ENCODE results near the gene PALD1.
A peak's percentile ranks its signal among the peaks of the same experiment; 100 is the strongest.

PALD1 gene

DNA sequence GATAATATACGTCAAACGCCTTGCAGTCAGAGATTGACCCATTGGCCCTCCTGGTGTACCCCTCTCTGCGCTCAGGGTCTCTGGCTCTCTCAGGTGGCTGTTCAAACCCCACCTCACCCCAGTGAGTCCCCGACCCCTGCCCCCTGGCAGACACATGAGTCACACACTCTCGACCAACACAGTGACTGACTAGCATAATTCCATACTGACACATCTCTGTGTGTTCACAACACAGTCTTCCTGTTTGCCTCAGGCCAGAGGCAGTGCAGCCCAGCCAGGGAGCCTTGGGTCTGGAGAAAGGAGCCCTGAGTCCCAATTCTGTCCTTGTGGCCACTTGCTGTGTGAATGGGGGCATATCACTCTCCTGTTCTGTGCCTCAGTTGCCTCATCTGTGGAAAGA, 40.1 kb downstream of the PALD1 start:
- Histone ChIP-seq H2AFZ (ENCODE audit: insufficient read depth, low read length, poor library complexity) (no peak overlapping the region), H2BK120ac (ENCODE audit: insufficient read depth, low read length, poor library complexity) (no peak overlapping the region), H3K4me2 (ENCODE audit: low read length) (peak overlapping the region; percentile 2)

DNA sequence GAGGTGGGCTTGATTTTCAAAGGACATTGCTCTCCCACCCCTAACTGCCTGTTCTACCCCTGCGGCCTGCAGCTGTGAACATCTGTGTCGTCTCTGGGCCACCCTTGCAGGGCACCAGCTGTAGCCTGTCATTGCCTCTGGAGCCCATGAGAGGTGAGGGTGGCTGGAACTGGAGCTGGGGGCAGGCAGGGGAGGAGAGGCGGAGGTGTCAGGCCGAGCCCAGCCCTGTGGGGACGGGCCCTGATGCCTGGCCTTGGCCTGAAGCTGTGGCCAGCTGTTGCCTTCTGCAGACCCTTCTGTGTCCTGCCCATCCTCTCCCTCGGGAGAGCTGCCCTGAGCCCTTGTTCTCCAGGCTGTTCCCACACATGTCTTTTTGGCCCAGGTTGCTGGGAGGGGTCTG, 44.5 kb downstream of the PALD1 start:
- no peaks in the 10 kb centered on the region for H3K79me1 ChIP-seq (ENCODE audit: low read length)
- H2AFZ ChIP-seq (ENCODE audit: insufficient read depth, low read length, poor library complexity) = no peak overlapping the region
- H3K9ac ChIP-seq (ENCODE audit: low read length) = no peak overlapping the region
- no peak overlapping the region for H3K14ac ChIP-seq (ENCODE audit: low read length)
- H3K4me2 ChIP-seq (ENCODE audit: low read length) = no peak overlapping the region
- DNase-seq = no peak
- H4K91ac ChIP-seq (ENCODE audit: low read depth, low read length) = no peak overlapping the region
- no peak overlapping the region for H2BK120ac ChIP-seq (ENCODE audit: insufficient read depth, low read length, poor library complexity)
- H3K4me3 ChIP-seq (ENCODE audit: low read depth, low read length) = no peak overlapping the region
- H3K27me3 ChIP-seq (ENCODE audit: insufficient read depth, low read length) = no peaks in the 10 kb centered on the region
- no CpG with 5 or more reads among the region's 6 CpGs for WGBS (ENCODE audit: extremely low coverage, insufficient coverage, insufficient read length)
- peaks cover 3 to 5% of the 10 kb centered on the region in 2 experiments for H3K4me1 ChIP-seq (ENCODE audit: control insufficient read depth in 1 of 2, insufficient read depth in 2 of 2, low read length in 2 of 2)
- no peak overlapping the region for H4K8ac ChIP-seq (ENCODE audit: low read depth, low read length)
- no peak overlapping the region for H3K23ac ChIP-seq (ENCODE audit: low read length)
- no peak overlapping the region for H3K18ac ChIP-seq (ENCODE audit: low read length)
- H3K9me3 ChIP-seq (ENCODE audit: insufficient read depth, low read depth, low read length) = peaks cover 3% of the 10 kb centered on the region
- H4K12ac ChIP-seq (ENCODE audit: low read depth, low read length) = no peak overlapping the region
- H2BK12ac ChIP-seq (ENCODE audit: low read length) = no peak overlapping the region
- no peak overlapping the region for H2BK5ac ChIP-seq (ENCODE audit: low read depth, low read length, poor library complexity)
- no peak overlapping the region for H3K4ac ChIP-seq (ENCODE audit: low read depth, low read length)
- H3K27ac ChIP-seq (ENCODE audit: low read depth, low read length) = no peak overlapping the region
- no peak overlapping the region for H2AK5ac ChIP-seq (ENCODE audit: low read length)
- H3K79me2 ChIP-seq (ENCODE audit: control insufficient read depth, insufficient read depth, low read length, poor library complexity) = no peaks in the 10 kb centered on the region
- H3K36me3 ChIP-seq (ENCODE audit: control insufficient read depth in 1 of 2, insufficient read depth in 2 of 2, low read length in 2 of 2) = no peaks in the 10 kb centered on the region

More for the DNA sequence above, 40.1 kb downstream of the PALD1 start:
- H3K27ac ChIP-seq (ENCODE audit: low read depth, low read length) = no peak overlapping the region
- no peak overlapping the region for H3K4me3 ChIP-seq (ENCODE audit: low read depth, low read length)
- no peaks in the 10 kb centered on the region for H3K79me2 ChIP-seq (ENCODE audit: control insufficient read depth, insufficient read depth, low read length, poor library complexity)
- peaks cover 3 to 5% of the 10 kb centered on the region in 2 experiments for H3K4me1 ChIP-seq (ENCODE audit: control insufficient read depth in 1 of 2, insufficient read depth in 2 of 2, low read length in 2 of 2)
- no peak overlapping the region for H4K8ac ChIP-seq (ENCODE audit: low read depth, low read length)
- H4K91ac ChIP-seq (ENCODE audit: low read depth, low read length) = no peak overlapping the region
- no peaks in the 10 kb centered on the region for H3K9me3 ChIP-seq (ENCODE audit: insufficient read depth, low read depth, low read length)
- H3K36me3 ChIP-seq (ENCODE audit: control insufficient read depth in 1 of 2, insufficient read depth in 2 of 2, low read length in 2 of 2) = no peaks in the 10 kb centered on the region
- H3K18ac ChIP-seq (ENCODE audit: low read length) = no peak overlapping the region
- no CpG with 5 or more reads among the region's 5 CpGs for WGBS (ENCODE audit: extremely low coverage, insufficient coverage, insufficient read length)
- H2BK12ac ChIP-seq (ENCODE audit: low read length) = no peak overlapping the region
- H3K23ac ChIP-seq (ENCODE audit: low read length) = no peak overlapping the region
- H3K14ac ChIP-seq (ENCODE audit: low read length) = no peak overlapping the region
- no peak overlapping the region for H2BK5ac ChIP-seq (ENCODE audit: low read depth, low read length, poor library complexity)
- H3K4ac ChIP-seq (ENCODE audit: low read depth, low read length) = no peak overlapping the region
- no peaks in the 10 kb centered on the region for H3K79me1 ChIP-seq (ENCODE audit: low read length)
- H3K9ac ChIP-seq (ENCODE audit: low read length) = no peak overlapping the region
- H2AK5ac ChIP-seq (ENCODE audit: low read length) = no peak overlapping the region
- DNase-seq = peak; percentile 24 to 39
- no peak overlapping the region for H4K12ac ChIP-seq (ENCODE audit: low read depth, low read length)
- H3K27me3 ChIP-seq (ENCODE audit: insufficient read depth, low read length) = no peaks in the 10 kb centered on the region

DNA sequence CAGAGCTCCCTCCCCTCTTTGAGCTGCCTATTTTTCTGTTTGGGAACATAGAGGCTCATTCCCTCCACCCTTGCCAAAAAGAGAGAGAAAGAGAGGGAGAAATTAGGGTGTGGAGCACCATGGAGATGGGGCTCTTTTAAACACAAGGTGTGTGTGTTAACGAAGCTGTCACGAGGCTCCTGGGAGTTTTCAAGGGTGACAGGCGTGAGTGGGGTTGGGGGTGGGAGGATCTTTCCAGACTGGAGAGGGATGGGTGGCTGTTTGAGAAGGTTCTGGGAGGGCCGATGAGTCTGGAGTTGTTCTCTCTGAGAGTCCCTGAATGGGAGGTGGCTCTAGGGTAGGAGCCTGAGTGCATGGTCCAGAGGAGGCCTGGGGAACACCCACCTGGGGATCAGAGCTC, 45.0 kb downstream of the PALD1 start:
- H3K4ac ChIP-seq (ENCODE audit: low read depth, low read length) = no peak overlapping the region
- H3K18ac ChIP-seq (ENCODE audit: low read length) = no peak overlapping the region
- H4K91ac ChIP-seq (ENCODE audit: low read depth, low read length) = no peak overlapping the region
- peaks cover 3 to 5% of the 10 kb centered on the region in 2 experiments for H3K4me1 ChIP-seq (ENCODE audit: control insufficient read depth in 1 of 2, insufficient read depth in 2 of 2, low read length in 2 of 2)
- H3K9me3 ChIP-seq (ENCODE audit: insufficient read depth, low read depth, low read length) = peaks cover 3% of the 10 kb centered on the region
- H2BK12ac ChIP-seq (ENCODE audit: low read length) = no peak overlapping the region
- no peak overlapping the region for H4K8ac ChIP-seq (ENCODE audit: low read depth, low read length)
- H3K23ac ChIP-seq (ENCODE audit: low read length) = no peak overlapping the region
- no peak overlapping the region for H3K27ac ChIP-seq (ENCODE audit: low read depth, low read length)
- H2BK120ac ChIP-seq (ENCODE audit: insufficient read depth, low read length, poor library complexity) = no peak overlapping the region
- no peak overlapping the region for H3K14ac ChIP-seq (ENCODE audit: low read length)
- WGBS (ENCODE audit: extremely low coverage, insufficient coverage, insufficient read length) = no CpG with 5 or more reads among the region's 4 CpGs
- no peaks in the 10 kb centered on the region for H3K79me2 ChIP-seq (ENCODE audit: control insufficient read depth, insufficient read depth, low read length, poor library complexity)
- H2AK5ac ChIP-seq (ENCODE audit: low read length) = no peak overlapping the region
- no peak overlapping the region for H4K12ac ChIP-seq (ENCODE audit: low read depth, low read length)
- no peaks in the 10 kb centered on the region for H3K27me3 ChIP-seq (ENCODE audit: insufficient read depth, low read length)
- no peak overlapping the region for H3K4me3 ChIP-seq (ENCODE audit: low read depth, low read length)
- H2AFZ ChIP-seq (ENCODE audit: insufficient read depth, low read length, poor library complexity) = no peak overlapping the region
- no peak overlapping the region for H2BK5ac ChIP-seq (ENCODE audit: low read depth, low read length, poor library complexity)
- H3K79me1 ChIP-seq (ENCODE audit: low read length) = no peaks in the 10 kb centered on the region
- no peak overlapping the region for H3K4me2 ChIP-seq (ENCODE audit: low read length)
- DNase-seq = no peak
- no peak overlapping the region for H3K9ac ChIP-seq (ENCODE audit: low read length)
- H3K36me3 ChIP-seq (ENCODE audit: control insufficient read depth in 1 of 2, insufficient read depth in 2 of 2, low read length in 2 of 2) = no peaks in the 10 kb centered on the region

DNA sequence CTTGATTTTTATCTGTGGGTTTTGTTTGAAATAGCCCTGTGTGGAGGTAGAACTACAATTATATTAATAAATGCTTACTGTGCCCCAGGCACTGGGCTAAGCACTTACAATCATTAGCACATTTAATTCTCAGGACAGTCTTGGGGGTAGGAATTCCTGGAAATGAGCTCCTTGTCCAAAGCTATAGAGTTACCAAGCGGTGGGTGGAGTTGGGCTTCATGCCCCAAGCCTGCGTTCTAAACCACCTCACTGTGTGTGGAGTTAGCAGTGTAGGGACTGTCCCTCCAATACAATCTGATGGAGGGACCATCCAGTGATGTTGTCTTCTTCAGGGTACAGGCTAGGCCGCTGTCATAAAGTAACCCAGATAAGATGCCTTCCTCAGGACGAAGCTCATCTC, 49.7 kb downstream of the PALD1 start:
- Histone ChIP-seq H4K91ac (ENCODE audit: low read depth, low read length) (no peak overlapping the region), H3K4me2 (ENCODE audit: low read length) (no peak overlapping the region), H4K12ac (ENCODE audit: low read depth, low read length) (no peak overlapping the region), H3K27ac (ENCODE audit: low read depth, low read length) (no peak overlapping the region), H2BK12ac (ENCODE audit: low read length) (no peak overlapping the region), H3K4ac (ENCODE audit: low read depth, low read length) (no peak overlapping the region), H3K18ac (ENCODE audit: low read length) (no peak overlapping the region), H3K4me3 (ENCODE audit: low read depth, low read length) (no peak overlapping the region), H2BK5ac (ENCODE audit: low read depth, low read length, poor library complexity) (no peak overlapping the region), H3K79me2 (ENCODE audit: control insufficient read depth, insufficient read depth, low read length, poor library complexity) (no peaks in the 10 kb centered on the region), H3K4me1 (ENCODE audit: control insufficient read depth in 1 of 2, insufficient read depth in 2 of 2, low read length in 2 of 2) (no peaks in the 10 kb centered on the region), H3K36me3 (ENCODE audit: control insufficient read depth in 1 of 2, insufficient read depth in 2 of 2, low read length in 2 of 2) (no peaks in the 10 kb centered on the region), H3K14ac (ENCODE audit: low read length) (no peak overlapping the region), H2AFZ (ENCODE audit: insufficient read depth, low read length, poor library complexity) (peak overlapping the region; percentile 26), H3K79me1 (ENCODE audit: low read length) (no peaks in the 10 kb centered on the region), H3K9me3 (ENCODE audit: insufficient read depth, low read depth, low read length) (peaks cover 3% of the 10 kb centered on the region), H2AK5ac (ENCODE audit: low read length) (no peak overlapping the region), H3K27me3 (ENCODE audit: insufficient read depth, low read length) (no peaks in the 10 kb centered on the region), H3K9ac (ENCODE audit: low read length) (no peak overlapping the region), H3K23ac (ENCODE audit: low read length) (no peak overlapping the region), H4K8ac (ENCODE audit: low read depth, low read length) (peak overlapping the region; percentile 34), H2BK120ac (ENCODE audit: insufficient read depth, low read length, poor library complexity) (no peak overlapping the region)
- no CpG with 5 or more reads among the region's 4 CpGs for WGBS (ENCODE audit: extremely low coverage, insufficient coverage, insufficient read length)
- DNase-seq = no peak

Measured in trophoblast cell (in vitro differentiated cells and primary cell).